Stimulated activated CD8-positive, alpha-beta memory T cell treated with anti-CD3 and anti-CD28 coated beads, Interleukin-2, amount 100 ng/mL, for 48 hours (primary cell): ENCODE results near the gene PUDP.
"Not testable (repeated sequence)": the region's sequence is repeated elsewhere in the genome, so short reads cannot be mapped to it uniquely, and the experiment has no call there.

Experiments used
- DNase-seq, 2 donors: peaks; one replicate each; pipeline ENCODE4 v3.0.0-alpha.2; 2020; ENCODE audit warnings: low read depth in 2 of 2

Gene PUDP

GRCh38 chrX:7109838-7110793 lies 37.8 kb downstream of the PUDP start:
- no peak for DNase-seq

GRCh38 chrX:7109049-7109531 lies 38.9 kb downstream of the PUDP start:
- DNase-seq: no peak

GRCh38 chrX:7108030-7108429 lies 39.9 kb downstream of the PUDP start:
- DNase-seq: no peak

- no peak for DNase-seq
Observed at GRCh38 chrX:7106649-7107048, 41.3 kb downstream of the PUDP start.

- no peak for DNase-seq
Observed at GRCh38 chrX:7102119-7102518, 45.8 kb downstream of the PUDP start.

GRCh38 chrX:7100022-7100421 lies 47.9 kb downstream of the PUDP start:
- DNase-seq: no peak

GRCh38 chrX:7095657-7096056 lies 52.3 kb downstream of the PUDP start:
- not testable (repeated sequence) for DNase-seq

GRCh38 chrX:7093305-7093704 lies 54.6 kb downstream of the PUDP start:
- no peak for DNase-seq

GRCh38 chrX:7092543-7092942 lies 55.4 kb downstream of the PUDP start:
- DNase-seq: no peak

GRCh38 chrX:7091923-7092322 lies 56.0 kb downstream of the PUDP start:
- no peak for DNase-seq

GRCh38 chrX:7090641-7091040 lies 57.3 kb downstream of the PUDP start:
- DNase-seq: no peak

- DNase-seq: peak in 1 of 2 donors; percentile 9
Observed at GRCh38 chrX:7088968-7089615, 58.9 kb downstream of the PUDP start.

- no peak for DNase-seq
Observed at GRCh38 chrX:7086384-7086783, 61.6 kb downstream of the PUDP start.

GRCh38 chrX:7085879-7086278 lies 62.1 kb downstream of the PUDP start:
- no peak for DNase-seq

- no peak for DNase-seq
Observed at GRCh38 chrX:7084841-7085240, 63.1 kb downstream of the PUDP start.

- DNase-seq: peak; percentile 23 to 40
Observed at GRCh38 chrX:7083468-7084396, 64.2 kb downstream of the PUDP start.

- DNase-seq: no peak
Observed at GRCh38 chrX:7083021-7083420, 64.9 kb downstream of the PUDP start.

- no peak for DNase-seq
Observed at GRCh38 chrX:7082556-7082955, 65.4 kb downstream of the PUDP start.

GRCh38 chrX:7077241-7078230 lies 70.4 kb downstream of the PUDP start:
- DNase-seq: no peak

GRCh38 chrX:7076245-7076661 lies 71.7 kb downstream of the PUDP start:
- no peak for DNase-seq

- no peak for DNase-seq
Observed at GRCh38 chrX:7074908-7075204, 73.1 kb downstream of the PUDP start.
